Jurkat, Clone E6-1 (cell line): ENCODE data around the gene CAMTA1.

ENCODE experiments used
- DNase-seq: peaks from one replicate; pipeline ENCODE4 v3.0.0-alpha.2; 2011; ENCODE audit warnings: low read depth, low spot score
- H3K4me3 ChIP-seq: 2 replicates; pipeline ENCODE4 v1.5.1; 2011; ENCODE audit warnings: mild to moderate bottlenecking, low read length, control low read depth, moderate library complexity

Gene CAMTA1

DNA sequence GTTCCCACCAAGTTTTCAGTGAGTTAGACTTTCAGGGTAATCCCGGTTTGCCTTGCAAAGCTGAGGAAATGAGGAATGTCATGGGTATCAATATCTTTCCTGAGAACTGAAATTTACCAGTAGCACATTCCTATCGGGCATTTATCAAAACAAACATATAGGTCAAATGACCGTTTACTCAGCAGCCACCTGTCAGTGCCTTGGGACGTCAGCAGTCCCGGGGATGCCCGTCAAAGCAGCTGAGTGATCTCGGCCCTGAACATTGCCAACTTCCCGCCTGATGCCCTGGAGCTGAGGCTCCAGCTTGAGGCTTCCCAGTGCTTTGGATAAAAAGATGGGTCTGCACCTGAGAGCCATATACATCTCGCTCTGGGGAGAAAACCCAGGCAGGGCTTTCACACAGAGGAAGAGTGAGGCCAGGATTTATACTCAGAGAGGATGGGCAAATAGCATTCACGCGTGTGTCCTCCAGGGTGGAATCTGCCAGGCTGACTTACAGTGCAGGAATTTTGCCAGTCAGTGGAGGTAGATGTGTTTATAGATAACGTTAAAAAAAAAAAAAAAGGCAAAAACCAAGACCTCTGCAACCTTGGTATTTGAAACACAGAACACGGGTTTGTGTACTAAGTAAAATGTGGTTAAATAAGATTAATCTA lies 550.1 kb downstream of the CAMTA1 start:
- H3K4me3 ChIP-seq: no peak overlapping the region
- DNase-seq: no peak

DNA sequence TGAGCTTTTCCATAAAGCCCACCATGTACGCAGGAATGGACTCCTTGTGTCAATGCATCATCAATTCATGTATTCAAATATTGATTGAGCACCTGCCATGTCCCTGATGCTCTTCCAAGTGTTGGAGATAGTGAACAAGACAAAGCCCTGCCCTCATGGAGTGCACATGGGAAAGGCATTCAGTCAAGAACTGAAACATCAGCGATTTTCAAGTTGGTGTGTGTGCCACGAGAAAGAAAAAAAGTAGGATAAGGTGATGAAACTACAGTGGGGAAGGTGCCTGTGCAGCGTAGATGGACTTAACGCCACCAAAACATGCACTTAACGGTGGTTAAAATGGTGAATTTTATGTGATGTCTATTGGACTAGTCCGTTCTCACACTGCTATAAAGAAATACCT lies 553.2 kb downstream of the CAMTA1 start:
- H3K4me3 ChIP-seq: no peak overlapping the region
- DNase-seq: no peak

DNA sequence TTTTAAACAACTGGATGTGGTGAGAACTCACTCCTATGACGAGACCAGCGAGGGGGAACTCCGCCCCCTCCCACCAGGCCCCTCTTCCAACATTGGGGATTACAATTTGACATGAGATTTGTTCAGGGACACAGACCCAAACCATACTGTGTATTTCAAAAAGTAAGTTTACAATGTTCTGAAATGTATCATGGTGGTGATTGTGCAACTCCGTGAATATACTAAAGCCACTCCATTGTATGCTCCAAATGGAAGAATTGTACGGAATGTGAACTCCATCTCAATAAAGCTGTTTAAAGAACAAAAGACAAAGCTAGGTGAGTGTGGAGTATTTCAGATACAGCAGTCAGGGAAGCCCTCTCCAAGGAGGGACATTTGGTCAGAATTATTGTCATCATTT lies 553.8 kb downstream of the CAMTA1 start:
- no peak overlapping the region for H3K4me3 ChIP-seq
- DNase-seq: no peak

DNA sequence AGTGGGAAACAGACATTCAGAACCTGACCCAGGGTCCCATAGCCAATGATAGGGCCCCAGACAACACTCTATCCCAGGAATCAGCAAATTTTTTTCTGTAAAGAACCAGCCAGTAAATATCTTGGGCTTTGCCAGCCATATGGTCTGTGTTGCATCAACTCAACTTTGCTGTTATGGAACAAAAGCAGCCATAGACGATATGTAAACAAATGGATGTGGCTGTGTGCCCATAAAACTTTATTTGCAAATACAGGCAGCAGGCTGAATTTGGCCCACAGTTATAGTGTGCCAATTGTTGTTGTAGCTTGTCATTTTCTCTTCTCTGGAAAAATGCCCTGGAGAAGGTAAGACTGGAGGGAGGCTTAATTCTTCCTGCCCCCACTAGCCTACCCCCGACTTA lies 554.7 kb downstream of the CAMTA1 start:
- no peak overlapping the region for H3K4me3 ChIP-seq
- no peak for DNase-seq

DNA sequence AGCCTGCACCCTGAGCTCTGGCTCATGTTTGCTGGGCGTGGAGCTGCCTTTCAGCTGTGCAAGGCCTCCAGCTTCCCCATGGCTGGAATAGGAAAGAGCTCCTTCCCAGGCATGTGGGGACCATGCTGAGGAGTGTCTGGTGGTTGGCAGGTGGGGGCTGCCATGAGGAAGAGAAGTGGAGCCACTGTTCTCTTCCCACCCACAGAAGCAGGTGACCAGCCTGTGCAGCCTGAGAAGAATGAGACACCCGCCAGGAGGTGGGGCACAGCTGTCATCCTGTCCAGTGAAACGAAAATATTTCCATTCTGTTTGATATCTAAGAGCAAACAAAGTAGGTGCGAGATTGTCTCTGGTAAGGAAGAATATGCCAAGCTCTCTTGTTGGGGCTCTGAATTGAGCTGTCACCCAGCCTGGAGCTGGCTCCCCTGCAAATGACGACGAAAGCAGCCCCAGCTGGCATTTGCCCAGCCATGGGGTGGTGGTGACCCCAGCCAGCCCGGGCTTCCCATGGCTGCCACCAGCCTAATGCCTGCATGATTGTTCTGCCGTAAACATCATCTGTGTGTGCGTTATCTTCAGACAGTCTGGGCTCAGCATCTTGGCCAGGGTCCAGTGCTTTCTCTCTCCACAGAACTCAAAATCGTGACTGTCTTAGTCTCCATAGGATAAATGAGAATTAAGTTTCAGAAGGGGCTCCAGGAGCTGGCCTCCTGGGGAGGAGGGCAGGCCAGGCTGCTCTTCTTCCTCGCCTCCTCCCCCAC lies 556.1 kb downstream of the CAMTA1 start:
- no peak for DNase-seq
- no peak overlapping the region for H3K4me3 ChIP-seq

DNA sequence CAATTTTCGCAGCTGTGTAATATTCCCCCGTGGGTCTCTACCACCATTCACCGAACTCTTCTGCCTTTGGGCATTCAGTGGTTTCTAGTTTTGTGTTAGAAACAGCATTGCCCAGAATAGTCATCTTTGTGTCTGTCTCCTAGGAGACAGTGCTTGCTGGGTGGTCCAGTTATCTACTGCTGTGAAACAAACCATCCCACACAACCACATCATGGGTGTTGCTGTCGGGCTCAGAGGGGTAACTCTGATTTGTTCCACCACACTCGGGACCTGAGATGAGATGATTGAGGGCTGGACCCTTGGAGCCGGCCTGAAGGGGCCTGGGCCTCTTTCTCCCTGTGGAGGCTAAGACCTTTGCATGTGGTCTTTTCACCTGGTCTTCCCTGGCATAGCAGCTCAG lies 558.6 kb downstream of the CAMTA1 start:
- no peak for DNase-seq
- no peak overlapping the region for H3K4me3 ChIP-seq

DNA sequence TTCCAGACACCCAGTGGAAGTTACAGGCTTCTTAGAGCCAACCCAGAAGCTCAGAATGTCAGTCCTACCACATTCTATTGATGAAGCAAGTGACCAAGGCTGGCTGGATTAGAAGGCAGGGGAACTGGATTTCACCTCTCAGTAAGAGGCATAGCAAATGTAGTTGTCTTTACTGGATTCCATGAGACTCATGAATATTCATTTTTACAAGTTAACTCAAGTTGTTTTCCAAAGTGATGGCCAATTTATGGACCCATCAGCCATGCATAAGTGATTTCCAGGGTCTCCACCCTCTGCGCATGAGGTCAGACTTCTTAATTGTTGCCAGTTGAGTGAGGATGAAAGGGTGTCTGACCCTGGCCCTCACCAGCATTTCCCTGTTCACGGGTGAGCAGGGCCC lies 559.0 kb downstream of the CAMTA1 start:
- DNase-seq: no peak
- no peak overlapping the region for H3K4me3 ChIP-seq

DNA sequence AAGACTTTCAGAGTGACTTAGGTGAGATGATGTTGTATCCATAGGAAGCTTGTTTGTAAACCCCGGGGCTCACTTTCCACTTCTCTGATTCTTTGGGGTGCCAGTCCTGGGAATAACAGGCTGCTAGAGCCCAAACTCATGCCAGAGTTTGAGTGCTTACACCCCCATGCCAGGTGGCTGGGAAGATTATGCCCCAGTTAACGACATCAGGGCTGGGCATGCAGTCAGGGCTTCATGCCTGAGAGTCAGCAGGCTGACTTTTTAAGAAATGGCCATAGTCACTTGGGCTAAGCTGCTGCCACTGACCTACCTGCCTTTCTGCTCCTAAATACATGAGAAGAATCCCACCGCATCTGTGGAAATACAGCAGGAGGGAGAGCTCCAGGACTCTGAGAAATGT lies 560.3 kb downstream of the CAMTA1 start:
- no peak overlapping the region for H3K4me3 ChIP-seq
- no peak for DNase-seq

DNA sequence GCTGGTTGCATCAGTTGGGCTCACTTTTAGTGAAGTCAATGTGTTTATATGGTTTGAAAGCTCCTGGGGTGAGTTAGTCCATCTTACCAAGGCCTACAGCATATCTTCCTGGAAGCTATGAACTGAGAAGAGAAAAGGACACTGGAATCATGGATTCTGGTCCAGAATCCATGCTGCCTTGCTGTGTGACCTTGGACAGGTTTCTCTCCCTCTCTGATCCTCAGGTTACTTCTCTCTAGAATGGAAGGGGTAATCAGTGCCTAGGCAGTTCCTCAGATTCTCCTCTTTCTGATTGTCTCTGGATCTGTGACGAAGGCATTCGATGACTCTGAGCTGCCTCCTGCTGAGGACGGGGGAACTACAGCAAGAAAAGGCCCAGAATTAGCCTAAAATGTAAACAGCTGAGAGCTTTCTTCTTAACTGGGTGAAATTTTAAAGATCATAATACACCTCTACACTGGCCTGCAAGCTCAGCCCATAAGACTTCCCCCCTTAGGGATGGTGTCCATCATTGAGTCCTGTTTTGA lies 560.9 kb downstream of the CAMTA1 start:
- DNase-seq: no peak
- no peak overlapping the region for H3K4me3 ChIP-seq

DNA sequence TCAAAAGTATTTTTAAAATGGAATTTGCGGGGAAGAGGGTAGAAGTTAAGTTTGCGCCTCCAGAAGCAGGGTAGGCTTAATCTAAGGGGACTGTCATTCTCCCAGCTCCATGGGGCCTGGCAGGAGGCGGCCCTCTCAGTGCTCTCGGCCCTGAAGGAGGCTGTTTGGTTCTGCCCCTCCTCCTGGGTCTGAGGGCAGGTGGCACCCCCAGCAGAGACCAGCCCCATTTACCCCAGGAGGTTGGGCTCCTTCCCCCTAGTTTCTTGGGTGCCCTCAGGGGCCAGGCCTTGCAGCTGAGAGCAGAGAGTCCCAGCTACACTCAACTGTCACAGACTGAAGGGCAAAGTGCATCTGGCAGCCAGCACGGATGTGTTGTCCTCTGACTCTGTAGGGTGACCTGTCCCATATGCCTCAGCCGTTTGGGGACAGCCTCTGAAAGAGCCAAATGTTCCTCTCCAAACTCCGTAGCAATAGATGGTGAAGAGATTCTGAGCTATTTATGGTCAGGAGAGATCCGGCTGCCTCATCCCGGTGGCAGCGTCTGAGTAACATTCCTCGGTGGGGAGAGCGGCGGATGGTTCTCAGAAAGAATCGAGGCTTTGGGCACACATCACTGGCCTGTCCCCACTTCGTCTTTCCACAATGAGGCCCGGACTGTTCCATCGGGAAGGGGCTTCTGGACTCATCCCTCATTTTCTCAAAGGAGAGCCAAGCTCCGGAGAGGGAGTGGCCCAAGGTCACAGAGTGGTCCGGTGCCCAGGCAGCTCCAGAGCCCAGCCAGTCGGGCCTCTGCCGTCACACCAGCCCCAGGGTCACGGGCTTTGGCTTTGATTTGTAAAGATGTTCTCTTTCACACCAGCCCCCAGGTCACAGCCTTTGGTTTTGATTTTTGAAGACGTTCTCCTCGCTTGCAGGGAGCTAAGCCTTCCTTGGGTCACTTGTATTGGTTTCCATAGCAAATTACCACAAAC lies 561.6 kb downstream of the CAMTA1 start:
- H3K4me3 ChIP-seq: no peak overlapping the region
- DNase-seq: no peak

DNA sequence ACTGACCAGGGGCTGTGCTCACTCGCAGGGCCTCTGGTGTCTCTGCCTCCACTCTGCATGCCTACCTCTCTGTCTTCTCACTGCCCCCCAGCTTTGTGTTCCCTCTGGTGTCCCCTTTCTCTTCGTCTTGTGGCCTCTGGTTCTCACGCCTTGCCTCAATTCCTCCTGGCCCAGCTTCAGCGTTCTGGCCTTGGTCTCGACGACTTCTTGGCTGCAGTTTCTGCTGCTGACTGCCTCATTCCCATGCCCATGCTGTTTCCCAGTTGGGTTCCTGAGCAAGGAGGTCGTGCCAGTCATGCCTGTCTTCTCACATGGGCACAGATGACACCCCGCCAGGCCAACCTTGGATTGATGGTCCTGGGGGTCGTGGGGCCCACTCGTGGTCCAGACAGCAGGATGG lies 562.8 kb downstream of the CAMTA1 start:
- no peak for DNase-seq
- no peak overlapping the region for H3K4me3 ChIP-seq

DNA sequence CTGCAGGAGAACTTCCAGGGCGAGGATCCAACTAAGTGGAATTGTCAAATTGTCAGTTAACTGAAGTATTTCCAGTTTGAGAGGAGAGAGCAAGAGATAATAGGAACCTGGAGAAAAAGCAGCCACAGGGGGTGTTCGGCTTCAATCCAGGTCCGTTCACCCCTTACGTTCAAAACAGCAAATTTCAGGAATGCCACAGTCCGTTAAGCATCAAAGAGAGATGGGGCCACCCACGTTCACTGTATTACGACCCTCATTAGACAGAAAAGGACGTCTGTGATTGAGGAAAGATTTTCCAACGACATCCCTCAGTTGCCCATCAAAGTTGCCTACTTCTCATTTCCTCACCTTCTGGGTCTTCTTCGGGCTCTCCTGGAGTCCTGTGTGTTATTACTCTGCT lies 563.3 kb downstream of the CAMTA1 start:
- no peak for DNase-seq
- H3K4me3 ChIP-seq: no peak overlapping the region

DNA sequence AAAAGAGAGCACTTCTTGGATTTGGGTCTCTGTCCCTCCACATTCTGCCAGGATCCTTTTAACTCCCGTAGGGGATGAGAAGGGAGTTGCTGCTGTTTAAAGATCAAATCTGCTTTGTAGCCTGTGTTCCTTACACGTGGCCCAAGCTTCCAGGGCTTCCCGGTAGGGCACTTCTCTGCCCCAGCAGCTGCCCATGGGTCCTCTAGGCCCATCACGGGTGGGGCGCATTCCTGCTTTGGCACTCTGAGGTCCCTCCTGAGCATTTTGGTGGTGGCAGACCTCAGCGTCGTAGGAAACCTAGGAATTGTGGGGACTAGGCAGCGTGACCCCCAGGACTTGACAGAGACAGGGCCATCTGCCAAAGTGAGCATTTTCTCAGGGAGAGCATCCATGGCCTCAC lies 565.5 kb downstream of the CAMTA1 start:
- no peak for DNase-seq
- H3K4me3 ChIP-seq: no peak overlapping the region

DNA sequence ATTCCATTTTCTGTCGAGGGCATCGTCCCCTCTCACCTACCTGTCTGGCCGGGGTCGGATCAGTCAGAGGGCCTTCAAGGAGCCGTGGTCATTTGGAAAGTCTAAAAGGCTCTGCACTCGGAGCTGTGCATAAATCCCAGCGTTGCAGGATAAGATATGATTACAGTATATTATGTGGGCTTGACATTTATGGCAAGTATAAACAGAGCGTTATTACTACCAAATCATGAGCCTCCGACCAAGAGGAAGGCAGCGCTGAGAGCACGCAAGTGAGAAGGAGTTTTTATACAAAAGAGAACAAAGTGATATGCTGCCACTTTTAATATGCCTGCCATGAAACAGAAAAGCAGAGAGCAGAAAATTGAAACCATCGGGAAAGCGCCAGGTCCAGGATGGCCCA lies 566.4 kb downstream of the CAMTA1 start:
- no peak for DNase-seq
- H3K4me3 ChIP-seq: no peak overlapping the region

DNA sequence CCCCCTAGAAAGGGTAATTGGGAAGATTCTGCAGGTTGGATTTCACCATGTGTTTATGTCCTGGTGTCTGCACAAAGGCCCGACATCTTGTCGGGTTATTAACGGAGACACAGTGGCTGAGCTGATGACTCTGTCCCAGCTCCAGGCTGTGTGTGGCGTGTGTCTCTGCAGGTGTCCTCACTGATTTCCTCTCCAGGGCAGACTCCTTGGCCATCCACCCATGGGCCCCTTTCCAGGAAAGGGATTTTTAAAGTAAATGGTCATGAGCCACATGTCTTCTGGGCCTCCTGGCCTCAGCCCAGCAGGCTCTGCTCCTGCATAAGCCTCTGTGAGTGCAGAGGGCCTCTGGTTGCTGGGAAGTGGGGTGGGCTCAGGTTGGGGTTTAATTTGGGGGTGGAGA lies 567.1 kb downstream of the CAMTA1 start:
- no peak overlapping the region for H3K4me3 ChIP-seq
- DNase-seq: no peak

DNA sequence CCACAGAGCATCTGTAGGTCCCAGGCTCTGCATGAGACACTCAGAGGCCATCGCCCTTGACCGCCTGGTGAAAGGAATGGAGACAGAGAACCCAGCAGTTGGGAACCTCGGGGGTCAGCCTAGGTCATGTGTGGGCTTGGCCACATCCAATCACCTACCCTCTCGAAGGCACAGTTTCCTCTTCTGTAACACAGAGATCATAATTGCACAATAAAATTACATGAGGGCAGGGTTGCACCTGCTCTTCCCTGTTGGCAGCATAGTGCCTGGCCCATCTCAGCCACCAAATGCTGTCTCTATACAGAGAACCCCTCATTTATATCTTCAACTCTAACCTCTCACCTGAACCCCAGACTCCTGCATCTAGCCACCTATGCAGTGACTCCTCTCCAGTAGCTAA lies 567.7 kb downstream of the CAMTA1 start:
- H3K4me3 ChIP-seq: no peak overlapping the region
- no peak for DNase-seq

DNA sequence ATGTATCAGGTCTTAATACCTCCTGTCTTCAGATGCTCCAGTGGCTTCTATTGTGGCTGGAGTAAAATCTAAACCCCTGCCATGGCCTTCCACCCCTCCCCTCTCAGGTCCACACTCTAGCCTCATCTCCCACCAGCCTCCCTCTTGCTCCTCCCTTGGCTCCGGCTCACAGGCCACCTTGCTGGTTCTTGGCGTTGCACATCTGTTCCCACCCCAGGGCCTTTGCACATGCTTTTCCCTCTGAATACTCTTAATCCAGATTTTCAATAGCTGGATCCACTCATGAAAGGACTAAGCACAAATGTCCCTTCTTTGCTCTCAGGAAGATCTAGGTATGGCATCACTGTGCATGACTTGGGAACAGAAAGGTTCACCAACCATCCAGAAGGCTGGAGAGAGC lies 570.4 kb downstream of the CAMTA1 start:
- H3K4me3 ChIP-seq: no peak overlapping the region

DNA sequence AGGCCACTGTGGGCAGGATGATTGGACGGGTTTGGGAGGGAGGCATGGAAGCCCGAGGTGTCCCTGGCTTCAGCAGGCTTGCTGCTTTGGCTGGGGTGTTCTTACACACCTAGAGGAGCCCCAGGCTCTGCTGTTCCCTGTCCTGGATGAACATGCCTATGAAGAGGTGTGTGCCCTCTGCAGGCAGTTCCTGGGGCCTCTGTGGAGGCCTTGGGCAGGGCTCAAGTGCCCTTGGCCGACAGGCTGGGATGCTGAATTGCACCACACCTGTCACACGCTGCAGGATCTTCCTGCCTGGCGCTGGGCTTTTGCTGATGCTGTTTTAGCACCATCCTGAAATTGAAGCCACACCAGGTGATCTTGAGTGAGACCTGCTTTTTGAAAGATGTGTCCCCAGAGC lies 570.8 kb downstream of the CAMTA1 start:
- DNase-seq: no peak
- no peak overlapping the region for H3K4me3 ChIP-seq

More for the DNA sequence above, 570.4 kb downstream of the CAMTA1 start:
- no peak for DNase-seq

DNA sequence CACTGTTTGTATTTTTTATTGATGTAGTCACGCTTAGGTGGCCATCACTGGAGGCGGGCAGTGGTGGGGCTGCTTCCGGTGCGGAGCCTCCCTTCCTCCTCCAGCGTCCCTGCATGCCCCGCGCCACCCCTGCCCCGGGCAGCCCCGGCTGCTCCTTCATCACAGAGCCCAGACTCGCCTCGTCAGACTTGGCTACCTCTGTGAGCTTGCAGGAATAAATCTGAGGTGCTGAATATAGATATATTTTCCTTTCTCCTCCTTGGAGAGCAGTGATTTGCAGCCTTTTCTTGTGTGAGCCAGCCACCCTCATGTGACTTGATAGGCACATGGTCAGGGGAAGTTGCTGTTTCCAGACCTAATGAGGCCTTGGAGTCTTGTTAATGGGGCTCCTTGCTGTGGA lies 573.2 kb downstream of the CAMTA1 start:
- no peak overlapping the region for H3K4me3 ChIP-seq
- no peak for DNase-seq

DNA sequence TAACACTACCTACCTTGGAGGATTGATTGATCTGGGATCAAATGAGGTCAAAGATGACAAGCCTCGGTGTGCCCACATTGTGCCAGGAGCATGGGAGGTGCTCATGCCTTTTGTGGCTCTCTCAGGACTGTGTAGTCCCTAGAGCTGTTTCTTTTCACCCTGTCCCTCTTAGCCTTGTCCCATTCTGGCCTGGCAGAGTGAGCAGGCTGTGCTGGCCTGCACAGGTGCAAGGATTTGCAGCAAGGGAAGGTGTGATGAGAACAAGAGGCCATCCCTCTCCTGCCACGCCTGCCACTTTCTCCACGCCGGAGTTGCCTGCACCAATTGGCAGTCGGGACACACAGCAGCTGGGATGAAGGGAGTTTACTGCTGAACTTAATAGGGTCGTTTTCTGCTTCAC lies 575.3 kb downstream of the CAMTA1 start:
- no peak for DNase-seq
- no peak overlapping the region for H3K4me3 ChIP-seq
